ENCODE results near the gene RPL37A.

The RPL37A gene

GRCh38 chr2:216491793-216492596 lies 6.6 kb upstream of the RPL37A start:
- DNase-seq, result no peak

- no peak for DNase-seq
Measured at GRCh38 chr2:216492597-216493333, 5.9 kb upstream of the RPL37A start.

GRCh38 chr2:216493334-216493685 lies 5.3 kb upstream of the RPL37A start:
- DNase-seq, result no peak

- no peak for DNase-seq
Measured at GRCh38 chr2:216495656-216496055, 3.0 kb upstream of the RPL37A start.

GRCh38 chr2:216497382-216498069 lies 1.1 kb upstream of the RPL37A start:
- no peak for DNase-seq

GRCh38 chr2:216498070-216498378 lies 620 bp upstream of the RPL37A start:
- no peak for DNase-seq

- DNase-seq, result no peak
Measured at GRCh38 chr2:216499641-216500218, 1.1 kb downstream of the RPL37A start.

- no peak for DNase-seq
Measured at GRCh38 chr2:216500572-216500971, 1.9 kb downstream of the RPL37A start.

- no peak for DNase-seq
Measured at GRCh38 chr2:216501854-216502253, 3.2 kb downstream of the RPL37A start.

GRCh38 chr2:216502381-216503158 lies 3.9 kb downstream of the RPL37A start:
- DNase-seq, result no peak

GRCh38 chr2:216503159-216503629 lies 4.5 kb downstream of the RPL37A start:
- no peak for DNase-seq

GRCh38 chr2:216503697-216504375 lies 5.2 kb downstream of the RPL37A start:
- DNase-seq, result no peak

GRCh38 chr2:216504376-216504762 lies 5.7 kb downstream of the RPL37A start:
- no peak for DNase-seq

- no peak for DNase-seq
Measured at GRCh38 chr2:216505133-216506106, 6.8 kb downstream of the RPL37A start.

- DNase-seq, result no peak
Measured at GRCh38 chr2:216507220-216508160, 8.8 kb downstream of the RPL37A start.

- no peak for DNase-seq
Measured at GRCh38 chr2:216508229-216508628, 9.6 kb downstream of the RPL37A start.

GRCh38 chr2:216516730-216517350 lies 18.2 kb downstream of the RPL37A start:
- DNase-seq, result no peak

GRCh38 chr2:216517447-216518225 lies 19.0 kb downstream of the RPL37A start:
- no peak for DNase-seq
